ENCODE measurements around the gene TMEM131.

TMEM131 gene

GRCh38 chr2:97717613-97717995, 278.1 kb downstream of the TMEM131 start:
- no peak for TF ChIP-seq CTCF (IDR thresholded peaks at IDR 0.05; ENCODE audit: low read depth, low read length)
- DNase-seq (ENCODE audit: extremely low read depth, low read depth): no peak

- no peak for DNase-seq (ENCODE audit: extremely low read depth, low read depth)
- no peak for TF ChIP-seq CTCF (IDR thresholded peaks at IDR 0.05; ENCODE audit: low read depth, low read length)
Measured at GRCh38 chr2:97716695-97717612, 278.8 kb downstream of the TMEM131 start.

- DNase-seq (ENCODE audit: extremely low read depth, low read depth): no peak
- no peak for TF ChIP-seq CTCF (IDR thresholded peaks at IDR 0.05; ENCODE audit: low read depth, low read length)
Measured at GRCh38 chr2:97715951-97716694, 279.6 kb downstream of the TMEM131 start.

- DNase-seq (ENCODE audit: extremely low read depth, low read depth): no peak
- no peak for TF ChIP-seq CTCF (IDR thresholded peaks at IDR 0.05; ENCODE audit: low read depth, low read length)
Measured at GRCh38 chr2:97714950-97715652, 280.6 kb downstream of the TMEM131 start.

- no peak for DNase-seq (ENCODE audit: extremely low read depth, low read depth)
- no peak for TF ChIP-seq CTCF (IDR thresholded peaks at IDR 0.05; ENCODE audit: low read depth, low read length)
Measured at GRCh38 chr2:97714084-97714949, 281.4 kb downstream of the TMEM131 start.

- DNase-seq (ENCODE audit: extremely low read depth, low read depth): no peak
- TF ChIP-seq CTCF (IDR thresholded peaks at IDR 0.05; ENCODE audit: low read depth, low read length): no peak
Measured at GRCh38 chr2:97713296-97714083, 282.3 kb downstream of the TMEM131 start, which contains the start of gene ZAP70. ZAP70 (plus strand) TSS chr2:97713576; CDS start chr2:97724037, 10,461 bp downstream.

Measured in AG09319 (cell line).